Measurements from ENCODE around the gene OR6M1. TPM values are rescaled to one million over a fixed set of nuclear protein-coding genes. Genes with fewer than 3 reads are reported as not detected.

Gene OR6M1
- not detected for polyA plus RNA-seq (ENCODE audit: insufficient read depth in 1 of 5, insufficient read length in 5 of 5, low replicate concordance in 1 of 5)
- long read RNA-seq, donor 1, result 0 reads
- long read RNA-seq, donor 2, result 0 reads
- long read RNA-seq, donor 3, result 0 reads
- long read RNA-seq, donor 4, result 0 reads
- long read RNA-seq, donor 5, result 0 reads
- long read RNA-seq, donor 6, result 0 reads
- long read RNA-seq, donor 7, result 0 reads
- long read RNA-seq, donor 8, result 0 reads

GRCh38 chr11:123806249-123806648, at the start of gene OR6M1:
TSS of gene OR6M1 (minus strand) at chr11:123806349. CDS start at chr11:123806349, 0 bp downstream.
- no peak for DNase-seq

DNA sequence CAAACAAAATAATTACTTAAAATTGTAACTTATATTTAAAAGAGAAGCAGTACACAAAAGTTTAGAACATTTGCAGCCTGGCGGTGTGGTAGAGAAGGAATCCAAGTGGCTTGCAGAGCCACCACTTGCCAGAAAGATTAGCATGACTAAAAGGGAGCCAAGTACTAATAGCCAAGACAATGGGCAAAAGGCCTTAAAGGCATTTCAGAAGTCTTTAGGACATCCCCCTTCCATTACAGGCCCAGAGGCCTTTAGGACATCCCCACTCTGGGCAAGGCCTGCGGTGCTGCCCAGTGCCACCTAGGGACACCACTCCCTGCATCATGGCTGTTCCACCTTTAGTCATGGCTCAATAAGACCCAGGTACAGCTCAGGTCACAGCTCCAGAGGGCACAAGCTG, 46.9 kb upstream of the OR6M1 start:
- no peak for DNase-seq

- no peak for DNase-seq
These were observed 46.2 kb upstream of the OR6M1 start for GRCh38 chr11:123852321-123852720.

DNA sequence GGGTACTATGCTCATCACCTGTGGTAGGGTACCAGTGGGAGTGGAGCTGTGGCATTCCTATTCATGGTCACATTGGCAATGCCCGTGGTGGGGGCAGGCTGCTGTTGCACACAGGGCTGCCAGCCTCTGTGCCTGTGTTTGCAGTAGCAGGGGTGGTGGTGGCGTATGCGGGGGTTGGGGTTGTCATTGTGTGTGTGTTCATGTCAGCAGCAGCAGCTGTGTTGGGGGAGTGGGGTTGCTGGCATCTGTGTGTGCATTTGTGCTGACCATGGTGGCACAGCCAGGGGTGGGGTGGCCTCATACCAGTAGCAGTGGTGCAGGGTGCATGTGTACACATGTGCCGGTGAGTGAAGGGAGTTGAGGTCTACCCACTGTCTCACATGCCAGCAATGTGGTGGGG, 45.0 kb upstream of the OR6M1 start:
- no peak for DNase-seq

GRCh38 chr11:123841174-123841573, 35.0 kb upstream of the OR6M1 start:
- no peak for DNase-seq

GRCh38 chr11:123839131-123839530, 33.0 kb upstream of the OR6M1 start:
- DNase-seq, result no peak

GRCh38 chr11:123838659-123839058, 32.5 kb upstream of the OR6M1 start:
- DNase-seq, result no peak

DNA sequence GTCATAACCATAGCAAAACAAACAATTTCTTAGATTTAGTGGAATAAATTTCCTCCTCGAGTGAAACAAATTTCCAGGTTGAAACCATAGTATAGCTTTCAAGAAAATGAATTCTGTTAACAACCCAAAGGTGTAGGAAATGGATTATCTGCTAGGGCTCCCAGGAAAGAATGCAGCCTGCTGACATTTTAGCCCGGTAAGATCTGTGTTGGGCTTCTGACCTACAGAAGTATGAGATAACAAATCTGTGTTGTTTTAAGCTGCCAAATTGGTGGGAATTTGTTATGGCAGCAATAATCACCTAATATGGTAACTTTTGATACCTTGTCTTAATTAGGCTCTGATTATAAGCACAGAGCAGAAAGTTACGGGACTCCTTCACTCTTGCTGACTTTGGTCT, 32.0 kb upstream of the OR6M1 start:
- no peak for DNase-seq

GRCh38 chr11:123833095-123833494, 26.9 kb upstream of the OR6M1 start:
- no peak for DNase-seq

- no peak for DNase-seq
These were observed 23.6 kb upstream of the OR6M1 start for GRCh38 chr11:123829745-123830144.

GRCh38 chr11:123822599-123822998, 16.4 kb upstream of the OR6M1 start:
- DNase-seq, result no peak

GRCh38 chr11:123822032-123822431, 15.9 kb upstream of the OR6M1 start:
- DNase-seq, result no peak

DNA sequence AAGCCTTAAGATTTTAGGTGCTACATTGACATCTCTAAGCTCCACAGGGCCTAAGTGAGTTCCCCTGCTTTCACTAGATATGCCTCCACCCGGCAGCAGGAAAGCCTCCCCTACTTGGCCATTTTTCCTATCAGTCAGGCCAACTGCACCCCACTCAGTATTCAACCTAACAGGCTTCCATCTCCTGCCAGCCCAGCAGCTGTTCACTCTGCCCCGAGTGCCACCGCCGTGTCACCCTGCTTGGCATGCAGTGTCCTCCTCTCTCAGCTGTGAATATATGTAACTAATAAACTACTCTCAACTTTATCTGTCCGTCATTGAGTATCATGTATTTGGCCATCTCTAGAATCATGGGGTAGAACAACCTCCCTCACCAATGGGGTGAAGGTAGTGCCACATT, 9.0 kb upstream of the OR6M1 start:
- DNase-seq, result no peak

DNA sequence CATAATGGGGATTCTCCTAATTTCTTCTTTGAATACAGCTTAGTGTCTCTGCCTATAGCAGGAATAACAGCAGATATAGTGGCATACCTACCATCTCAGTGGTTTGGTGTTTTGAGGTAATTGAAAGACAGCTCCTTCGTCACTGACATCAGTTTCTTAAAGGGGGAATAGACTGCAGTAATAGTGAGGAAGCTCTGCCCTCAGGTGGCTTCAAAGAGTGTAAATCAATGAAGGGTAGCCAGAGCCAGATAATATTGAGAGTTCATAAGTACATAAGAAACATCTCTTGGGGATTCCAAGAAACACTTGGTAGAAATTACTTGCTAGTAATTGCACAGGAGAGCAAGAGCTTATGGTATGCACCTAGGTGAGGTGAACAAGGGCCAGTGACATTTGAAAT, 4.4 kb downstream of the OR6M1 start:
- DNase-seq, result no peak

- no peak for DNase-seq
These were observed 6.1 kb downstream of the OR6M1 start for GRCh38 chr11:123800036-123800435.

- no peak for DNase-seq
These were observed 6.7 kb downstream of the OR6M1 start for GRCh38 chr11:123799438-123799837.

GRCh38 chr11:123798513-123799252, 7.5 kb downstream of the OR6M1 start:
- DNase-seq, result no peak

- DNase-seq, result no peak
These were observed 8.1 kb downstream of the OR6M1 start for GRCh38 chr11:123798079-123798478.

DNA sequence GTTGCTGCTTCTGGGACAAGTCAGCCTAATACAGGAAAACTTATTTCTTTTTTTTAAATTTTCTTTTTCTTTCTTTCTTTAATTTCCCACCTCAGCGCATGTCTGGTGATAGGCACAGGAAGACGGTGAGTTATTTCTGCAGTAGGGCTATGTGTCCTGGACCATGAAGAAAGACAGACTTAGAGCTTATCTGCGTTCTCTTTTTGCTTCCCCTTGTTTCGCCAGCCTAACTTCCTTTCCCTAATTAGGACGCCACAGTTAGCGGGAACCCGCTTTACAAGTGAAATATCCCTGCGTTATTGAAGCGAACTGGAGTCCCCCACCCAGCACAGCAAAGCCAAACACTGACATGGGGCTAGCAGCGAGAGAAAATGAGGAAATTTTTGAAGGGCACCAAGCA, 8.6 kb downstream of the OR6M1 start:
- DNase-seq, result no peak

DNA sequence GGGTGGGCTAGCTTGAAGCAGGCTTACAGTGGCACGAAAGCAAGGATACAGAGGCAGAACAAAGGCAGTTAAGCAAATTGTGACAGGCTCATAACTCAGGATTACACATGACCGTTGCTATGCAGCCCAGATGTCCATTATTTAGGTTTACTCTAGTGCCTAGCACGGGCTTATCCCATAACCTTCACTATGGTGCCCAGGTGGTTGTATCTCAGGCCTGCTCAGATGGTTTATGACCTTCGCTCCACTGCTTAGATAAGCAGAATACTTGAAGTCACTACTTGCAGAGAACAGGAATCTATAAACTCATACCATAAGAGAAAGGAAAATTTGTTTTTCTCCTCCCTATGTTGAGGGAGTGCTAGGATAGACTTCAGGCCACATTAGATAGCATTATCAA, 9.0 kb downstream of the OR6M1 start:
- no peak for DNase-seq

GRCh38 chr11:123796226-123796625, 9.9 kb downstream of the OR6M1 start:
- no peak for DNase-seq

GRCh38 chr11:123783536-123783935, 22.6 kb downstream of the OR6M1 start:
- DNase-seq, result no peak

- DNase-seq, result no peak
These were observed 27.6 kb downstream of the OR6M1 start for GRCh38 chr11:123778511-123778910.

All from right lung (tissue), 10 donors.